ENCODE results near the gene DDC. TPM values are rescaled to one million over a fixed set of nuclear protein-coding genes. Genes with fewer than 3 reads are reported as not detected.

The DDC gene
- total and polyA plus RNA-seq, 10 donors = 0.03 to 0.55 (median 0.29) TPM; not detected in 4

GRCh38 chr7:50471970-50472369, 93.2 kb downstream of the DDC start:
- Histone ChIP-seq H3K9me3 (no peaks in the 10 kb centered on the region), H3K27ac (no peak overlapping the region), H3K36me3 (no peaks in the 10 kb centered on the region), H3K4me1 (peaks cover 0 to 24% (median 14%) of the 10 kb centered on the region in 6 donors), H3K4me3 (no peak overlapping the region), H3K27me3 (replicated peaks in 1 of 7) (no peaks in the 10 kb centered on the region)
- intact Hi-C loops (cut with DNase I; ENCODE audit: low total_unique reads) = no loop called here
- DNase-seq = no peak
- 92 to 97% (median 96%) methylated on average over 5 of the region's 5 CpGs for WGBS, 5 donors
- TF ChIP-seq POLR2A (IDR thresholded peaks at IDR 0.05) (no peak), CTCF (IDR thresholded peaks at IDR 0.05 in 8 of 11, conservative IDR thresholded peaks at IDR 0.05 in 3 of 11) (no peak), POLR2AphosphoS5 (IDR thresholded peaks at IDR 0.05) (no peak)

DNA sequence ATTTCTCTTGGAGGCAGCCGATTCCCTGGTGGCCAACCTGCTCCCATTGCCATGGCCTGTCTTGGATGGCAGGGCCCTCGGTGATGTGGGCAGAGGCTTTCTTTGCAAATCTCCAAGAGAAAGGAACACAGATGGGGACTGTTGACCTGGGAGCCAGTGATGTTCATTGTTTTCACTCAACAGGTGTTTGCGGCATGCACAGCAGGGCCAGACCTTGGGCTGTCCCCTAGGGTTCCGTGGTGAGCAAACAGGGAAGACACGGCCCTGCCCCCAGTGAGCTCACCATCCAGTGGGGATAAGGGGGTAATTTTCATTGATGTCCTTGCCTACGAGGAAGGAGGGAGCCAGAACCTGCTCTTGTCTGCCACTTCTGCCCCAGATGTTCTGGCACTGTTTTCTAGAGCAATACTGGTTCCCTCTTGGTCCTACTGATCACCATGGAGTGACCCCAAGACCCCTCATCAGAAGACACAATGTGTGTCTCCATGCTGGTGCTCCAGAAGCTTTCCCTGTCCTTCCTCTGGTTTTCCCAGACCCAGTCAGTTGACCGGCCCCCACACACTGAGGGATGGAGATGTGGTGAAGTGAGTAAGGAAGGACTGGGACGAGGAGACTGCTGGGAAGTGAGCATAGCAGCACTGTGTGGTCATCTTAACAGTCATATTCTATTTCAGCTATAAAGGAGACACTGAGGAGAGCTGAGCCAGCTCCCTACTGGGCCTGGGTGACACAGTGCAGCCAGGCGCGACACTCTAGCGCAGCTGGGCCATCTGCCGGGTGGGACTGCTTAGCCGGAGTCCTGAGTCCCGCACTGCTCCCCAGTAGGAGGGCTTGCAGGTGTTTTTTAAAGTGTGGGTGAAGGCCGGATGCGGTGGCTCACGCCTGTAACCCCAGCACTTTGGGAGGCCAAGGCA, 94.7 kb downstream of the DDC start:
- Histone ChIP-seq H3K4me3 (no peak overlapping the region), H3K4me1 (peaks cover 0 to 23% (median 14%) of the 10 kb centered on the region in 6 donors), H3K27ac (no peak overlapping the region), H3K27me3 (replicated peaks in 1 of 7) (no peaks in the 10 kb centered on the region), H3K9me3 (no peaks in the 10 kb centered on the region), H3K36me3 (no peaks in the 10 kb centered on the region)
- intact Hi-C loops (cut with DNase I; ENCODE audit: low total_unique reads) = no loop called here
- TF ChIP-seq POLR2AphosphoS5 (IDR thresholded peaks at IDR 0.05) (no peak), CTCF (IDR thresholded peaks at IDR 0.05 in 8 of 11, conservative IDR thresholded peaks at IDR 0.05 in 3 of 11) (no peak), POLR2A (IDR thresholded peaks at IDR 0.05) (no peak)
- WGBS, 5 donors = 89 to 92% (median 91%) methylated on average over 17 of the region's 17 CpGs
- peak; percentile 65 for DNase-seq

DNA sequence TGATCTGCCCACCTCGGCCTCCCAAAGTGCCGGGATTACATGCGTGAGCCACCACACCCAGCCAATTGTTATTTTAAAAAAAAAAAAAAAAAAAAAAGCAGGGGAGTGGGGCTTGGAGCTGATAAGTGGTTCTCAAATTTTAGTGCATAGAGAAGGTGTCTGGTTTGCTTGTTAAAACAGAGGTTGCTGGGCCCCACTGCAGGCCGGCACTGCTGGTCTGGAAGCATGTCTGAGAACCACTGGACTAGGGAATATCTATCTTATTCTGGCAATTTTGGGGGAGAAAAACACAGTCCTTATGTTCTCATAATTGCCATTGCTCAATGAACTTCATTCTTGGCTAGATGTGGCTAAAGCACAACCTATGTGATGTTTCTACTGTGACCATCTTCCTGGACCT, 96.0 kb downstream of the DDC start:
- H3K36me3 ChIP-seq = no peaks in the 10 kb centered on the region
- H3K4me3 ChIP-seq = no peak overlapping the region
- peaks cover 0 to 12% (median 10%) of the 10 kb centered on the region in 6 donors for H3K4me1 ChIP-seq
- DNase-seq = no peak
- WGBS, 5 donors = 91 to 100% (median 94%) methylated on average over 4 of the region's 4 CpGs
- TF ChIP-seq POLR2A (IDR thresholded peaks at IDR 0.05) (no peak), CTCF (IDR thresholded peaks at IDR 0.05 in 8 of 11, conservative IDR thresholded peaks at IDR 0.05 in 3 of 11) (no peak), POLR2AphosphoS5 (IDR thresholded peaks at IDR 0.05) (no peak)
- H3K9me3 ChIP-seq = no peaks in the 10 kb centered on the region
- no peaks in the 10 kb centered on the region for H3K27me3 ChIP-seq (replicated peaks in 1 of 7)
- intact Hi-C loops (cut with DNase I; ENCODE audit: low total_unique reads) = loop anchor here (5.0 to 10.0 kb wide), 2 partner anchors 206 to 673 kb away; no protein-coding TSS in a partner anchor
- H3K27ac ChIP-seq = no peak overlapping the region
